Measurements from ENCODE around the gene SH3GL3.

The SH3GL3 gene

GRCh38 chr15:83565138-83565537 lies 118.0 kb downstream of the SH3GL3 start:
- DNase-seq (ENCODE audit: low read depth in 4 of 4, low spot score in 1 of 4): no peak

GRCh38 chr15:83565553-83566159 lies 118.5 kb downstream of the SH3GL3 start:
- no peak for DNase-seq (ENCODE audit: low read depth in 4 of 4, low spot score in 1 of 4)

GRCh38 chr15:83567318-83567717 lies 120.2 kb downstream of the SH3GL3 start:
- DNase-seq (ENCODE audit: low read depth in 4 of 4, low spot score in 1 of 4): no peak

GRCh38 chr15:83569341-83569740 lies 122.2 kb downstream of the SH3GL3 start:
- DNase-seq (ENCODE audit: low read depth in 4 of 4, low spot score in 1 of 4): no peak

- DNase-seq (ENCODE audit: low read depth in 4 of 4, low spot score in 1 of 4): no peak
Measured at GRCh38 chr15:83570756-83571155, 123.6 kb downstream of the SH3GL3 start.

GRCh38 chr15:83571820-83572707 lies 124.9 kb downstream of the SH3GL3 start:
- DNase-seq (ENCODE audit: low read depth in 4 of 4, low spot score in 1 of 4): no peak

- DNase-seq (ENCODE audit: low read depth in 4 of 4, low spot score in 1 of 4): no peak
Measured at GRCh38 chr15:83574345-83574744, 127.2 kb downstream of the SH3GL3 start.

- no peak for DNase-seq (ENCODE audit: low read depth in 4 of 4, low spot score in 1 of 4)
Measured at GRCh38 chr15:83578691-83579090, 131.6 kb downstream of the SH3GL3 start.

GRCh38 chr15:83581381-83581780 lies 134.2 kb downstream of the SH3GL3 start:
- DNase-seq (ENCODE audit: low read depth in 4 of 4, low spot score in 1 of 4): no peak

GRCh38 chr15:83582381-83582780 lies 135.2 kb downstream of the SH3GL3 start:
- DNase-seq (ENCODE audit: low read depth in 4 of 4, low spot score in 1 of 4): no peak

- no peak for DNase-seq (ENCODE audit: low read depth in 4 of 4, low spot score in 1 of 4)
Measured at GRCh38 chr15:83585601-83586335, 138.6 kb downstream of the SH3GL3 start.

- no peak for DNase-seq (ENCODE audit: low read depth in 4 of 4, low spot score in 1 of 4)
Measured at GRCh38 chr15:83587091-83587490, 139.9 kb downstream of the SH3GL3 start.

- no peak for DNase-seq (ENCODE audit: low read depth in 4 of 4, low spot score in 1 of 4)
Measured at GRCh38 chr15:83588441-83588840, 141.3 kb downstream of the SH3GL3 start.

GRCh38 chr15:83592370-83593040 lies 145.4 kb downstream of the SH3GL3 start:
- DNase-seq (ENCODE audit: low read depth in 4 of 4, low spot score in 1 of 4): no peak

- DNase-seq (ENCODE audit: low read depth in 4 of 4, low spot score in 1 of 4): no peak
Measured at GRCh38 chr15:83595191-83595590, 148.1 kb downstream of the SH3GL3 start.

GRCh38 chr15:83598031-83598430 lies 150.9 kb downstream of the SH3GL3 start:
- no peak for DNase-seq (ENCODE audit: low read depth in 4 of 4, low spot score in 1 of 4)

GRCh38 chr15:83602021-83602420 lies 154.9 kb downstream of the SH3GL3 start:
- DNase-seq (ENCODE audit: low read depth in 4 of 4, low spot score in 1 of 4): no peak

GRCh38 chr15:83604549-83604948 lies 157.4 kb downstream of the SH3GL3 start:
- no peak for DNase-seq (ENCODE audit: low read depth in 4 of 4, low spot score in 1 of 4)

GRCh38 chr15:83605111-83605945 lies 158.2 kb downstream of the SH3GL3 start:
- no peak for DNase-seq (ENCODE audit: low read depth in 4 of 4, low spot score in 1 of 4)

GRCh38 chr15:83610132-83610531 lies 163.0 kb downstream of the SH3GL3 start:
- DNase-seq (ENCODE audit: low read depth in 4 of 4, low spot score in 1 of 4): no peak
